Activated naive CD8-positive, alpha-beta T cell treated with anti-CD3 and anti-CD28 coated beads for 36 hours (primary cell): Measurements from ENCODE around the gene MYADM. TPM values are rescaled to one million over a fixed set of nuclear protein-coding genes. Genes with fewer than 3 reads are reported as not detected.

Experiments used
- DNase-seq: peaks from one replicate; pipeline ENCODE4 v3.0.0; 2021
- H3K27ac Mint-ChIP-seq: one replicate; pipeline ENCODE4 v1.8.0; 2022; ENCODE audit warnings: mild to moderate bottlenecking, moderate library complexity, mixed read lengths
- H3K27me3 Mint-ChIP-seq: one replicate; pipeline ENCODE4 v1.8.0; 2022; ENCODE audit warnings: mild to moderate bottlenecking, mixed read lengths
- H3K36me3 Mint-ChIP-seq: one replicate; pipeline ENCODE4 v1.8.0; 2021; ENCODE audit warnings: mild to moderate bottlenecking, mixed read lengths
- H3K4me1 Mint-ChIP-seq: one replicate; pipeline ENCODE4 v1.8.0; 2021; ENCODE audit warnings: mixed read lengths
- H3K4me3 Mint-ChIP-seq: one replicate; pipeline ENCODE4 v1.8.0; 2022; ENCODE audit warnings: mild to moderate bottlenecking, moderate library complexity, mixed read lengths
- H3K9me3 Mint-ChIP-seq: one replicate; pipeline ENCODE4 v1.8.0; 2022; ENCODE audit warnings: mixed read lengths
- total RNA-seq, 2 experiments: library from RNA; stranded (reverse); gene quantifications; one replicate each; pipeline ENCODE4 v1.2.3, GENCODE V29; 2021

Gene MYADM
- total RNA-seq, 2 experiments from 2014 or later = 30.9 to 32.1 TPM

- H3K36me3 Mint-ChIP-seq = no peaks in the 10 kb centered on the region
- peaks cover 16% of the 10 kb centered on the region for H3K4me1 Mint-ChIP-seq
- H3K27me3 Mint-ChIP-seq = peaks cover 92% of the 10 kb centered on the region
- no peak overlapping the region for H3K27ac Mint-ChIP-seq
- DNase-seq = no peak
- no peaks in the 10 kb centered on the region for H3K9me3 Mint-ChIP-seq
- no peak overlapping the region for H3K4me3 Mint-ChIP-seq
These were observed 41.9 kb downstream of the MYADM start for GRCh38 chr19:53909471-53910169.

GRCh38 chr19:53910170-53910518, 42.5 kb downstream of the MYADM start:
- Mint-ChIP-seq H3K4me1 (peaks cover 16% of the 10 kb centered on the region), H3K4me3 (no peak overlapping the region), H3K36me3 (no peaks in the 10 kb centered on the region), H3K27me3 (peaks cover 92% of the 10 kb centered on the region), H3K27ac (no peak overlapping the region), H3K9me3 (no peaks in the 10 kb centered on the region)
- no peak for DNase-seq

GRCh38 chr19:53912653-53913052, 45.0 kb downstream of the MYADM start:
- Mint-ChIP-seq H3K27me3 (peaks cover 81% of the 10 kb centered on the region), H3K27ac (no peak overlapping the region), H3K9me3 (no peaks in the 10 kb centered on the region), H3K4me1 (peaks cover 9% of the 10 kb centered on the region), H3K4me3 (no peak overlapping the region), H3K36me3 (no peaks in the 10 kb centered on the region)
- DNase-seq = no peak

GRCh38 chr19:53915000-53915399, 47.3 kb downstream of the MYADM start:
- Mint-ChIP-seq H3K27ac (no peak overlapping the region), H3K4me1 (no peaks in the 10 kb centered on the region), H3K4me3 (no peak overlapping the region), H3K36me3 (no peaks in the 10 kb centered on the region), H3K9me3 (no peaks in the 10 kb centered on the region), H3K27me3 (peaks cover 64% of the 10 kb centered on the region)
- DNase-seq = no peak

DNA sequence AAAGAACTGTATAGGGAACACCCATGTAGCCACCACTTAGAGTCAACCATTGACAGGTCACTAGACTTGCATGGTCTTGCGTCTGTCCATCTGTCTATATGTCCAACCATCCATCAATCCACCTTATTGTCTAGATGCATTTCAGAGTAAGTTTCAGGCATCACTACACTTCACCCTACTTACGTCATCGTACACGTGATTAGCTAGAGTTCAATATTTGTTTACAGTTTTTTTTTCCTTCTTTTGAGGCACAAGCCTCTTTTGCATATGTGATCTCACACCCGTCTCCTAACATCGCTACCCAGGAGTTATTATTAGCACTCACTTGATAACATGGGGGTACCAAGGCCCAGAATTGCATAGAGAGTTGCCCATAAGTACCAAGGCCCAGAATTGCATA, 48.3 kb downstream of the MYADM start:
- Mint-ChIP-seq H3K4me3 (no peak overlapping the region), H3K27me3 (peaks cover 54% of the 10 kb centered on the region), H3K27ac (no peak overlapping the region), H3K4me1 (no peaks in the 10 kb centered on the region), H3K9me3 (no peaks in the 10 kb centered on the region), H3K36me3 (no peaks in the 10 kb centered on the region)
- DNase-seq = no peak

GRCh38 chr19:53917356-53917755, 49.7 kb downstream of the MYADM start:
- no peaks in the 10 kb centered on the region for H3K4me1 Mint-ChIP-seq
- no peaks in the 10 kb centered on the region for H3K9me3 Mint-ChIP-seq
- no peak overlapping the region for H3K27ac Mint-ChIP-seq
- DNase-seq = no peak
- H3K36me3 Mint-ChIP-seq = no peaks in the 10 kb centered on the region
- H3K4me3 Mint-ChIP-seq = no peak overlapping the region
- H3K27me3 Mint-ChIP-seq = peaks cover 40% of the 10 kb centered on the region

Other genes with a start within 250 kb of the MYADM start
- not detected for gene DPRX, start 235.9 kb upstream of the MYADM start, total RNA-seq
- under 1 TPM; 0.06 TPM for gene NLRP12, start 43.6 kb upstream of the MYADM start, total RNA-seq
- gene PRKCG, start 14.3 kb downstream of the MYADM start, total RNA-seq = under 1 TPM in 1 of 2 experiments, not detected in 1; 0.35 TPM
- not detected for gene CACNG7, start 41.4 kb downstream of the MYADM start, total RNA-seq
- not detected for gene CACNG8, start 95.1 kb downstream of the MYADM start, total RNA-seq
- not detected for gene CACNG6, start 123.8 kb downstream of the MYADM start, total RNA-seq
- gene VSTM1, start 196.0 kb downstream of the MYADM start, total RNA-seq = not detected
- not detected for gene TARM1, start 213.5 kb downstream of the MYADM start, total RNA-seq
- gene OSCAR, start 232.9 kb downstream of the MYADM start, total RNA-seq = under 1 TPM; 0.37 to 0.38 TPM
- 10 to 100 TPM; 93.6 to 97.9 TPM for gene NDUFA3, start 235.0 kb downstream of the MYADM start, total RNA-seq
- gene TFPT, start 247.8 kb downstream of the MYADM start, total RNA-seq = 10 to 100 TPM; 33.3 to 38.5 TPM
- 100 to 1,000 TPM; 120 to 124 TPM for gene PRPF31, start 247.9 kb downstream of the MYADM start, total RNA-seq